LoVo (cell line): Measurements from ENCODE around the gene MED22.
A peak's percentile ranks its signal among the peaks of the same experiment; 100 is the strongest.

Experiments
- DNase-seq: peaks from one replicate; pipeline ENCODE4 v3.0.0-alpha.2; 2016; ENCODE audit warnings: low spot score

The MED22 gene

DNA sequence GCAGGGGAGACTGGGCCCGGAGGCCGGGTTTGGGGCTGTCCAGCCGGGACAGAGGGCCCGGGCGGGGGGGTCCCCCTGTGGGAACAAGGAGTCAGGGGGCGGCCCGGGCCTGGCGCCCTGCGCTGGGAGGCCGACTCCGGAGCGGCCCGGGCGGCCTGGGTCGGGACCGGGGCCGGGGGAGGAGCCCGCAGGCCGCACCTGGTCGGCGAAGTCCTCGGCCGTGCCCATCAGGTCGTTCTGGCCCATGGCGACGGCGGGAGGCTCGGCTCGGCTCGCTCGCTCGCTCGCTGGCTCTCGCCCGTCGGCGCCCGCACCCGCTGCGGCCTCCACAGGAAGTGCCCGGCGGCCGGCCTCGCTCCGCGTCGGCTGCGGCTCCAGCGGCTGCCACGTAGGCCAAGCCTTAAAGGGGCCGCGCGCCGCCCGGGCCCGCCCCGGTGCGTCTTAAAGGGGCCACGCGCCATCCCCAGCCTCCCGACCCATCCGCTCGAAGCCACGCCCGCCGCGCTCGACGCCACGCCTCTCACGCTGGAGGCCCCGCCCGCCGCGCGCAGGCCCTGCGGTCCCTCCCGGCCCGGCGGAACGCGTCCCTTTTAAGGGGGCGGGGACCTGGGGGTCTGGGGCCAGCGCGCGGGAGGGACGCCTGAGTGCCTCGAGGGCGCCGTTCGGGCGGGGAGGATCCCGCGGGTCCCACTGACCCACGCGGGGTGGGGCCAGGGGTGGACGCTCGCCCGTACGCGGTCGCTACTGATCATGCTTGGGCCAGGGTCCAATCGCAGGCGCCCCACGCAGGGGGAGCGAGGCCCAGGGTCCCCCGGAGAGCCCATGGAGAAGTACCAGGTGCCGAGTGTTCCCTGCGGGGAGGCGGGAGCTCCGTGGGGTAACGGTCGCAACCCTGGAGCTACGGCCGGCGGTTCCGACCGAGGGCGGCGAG, 28.1 kb upstream of the MED22 start, which contains the start of the genes STKLD1 and SURF4:
STKLD1 (plus strand) TSS at position 643 of the 931 bp plus-strand sequence; CDS start at position 751, 108 bp downstream.
SURF4 (minus strand) TSS at position 337 of the 931 bp plus-strand sequence; CDS start at position 246, 91 bp downstream.
- DNase-seq: peak; percentile 96

DNA sequence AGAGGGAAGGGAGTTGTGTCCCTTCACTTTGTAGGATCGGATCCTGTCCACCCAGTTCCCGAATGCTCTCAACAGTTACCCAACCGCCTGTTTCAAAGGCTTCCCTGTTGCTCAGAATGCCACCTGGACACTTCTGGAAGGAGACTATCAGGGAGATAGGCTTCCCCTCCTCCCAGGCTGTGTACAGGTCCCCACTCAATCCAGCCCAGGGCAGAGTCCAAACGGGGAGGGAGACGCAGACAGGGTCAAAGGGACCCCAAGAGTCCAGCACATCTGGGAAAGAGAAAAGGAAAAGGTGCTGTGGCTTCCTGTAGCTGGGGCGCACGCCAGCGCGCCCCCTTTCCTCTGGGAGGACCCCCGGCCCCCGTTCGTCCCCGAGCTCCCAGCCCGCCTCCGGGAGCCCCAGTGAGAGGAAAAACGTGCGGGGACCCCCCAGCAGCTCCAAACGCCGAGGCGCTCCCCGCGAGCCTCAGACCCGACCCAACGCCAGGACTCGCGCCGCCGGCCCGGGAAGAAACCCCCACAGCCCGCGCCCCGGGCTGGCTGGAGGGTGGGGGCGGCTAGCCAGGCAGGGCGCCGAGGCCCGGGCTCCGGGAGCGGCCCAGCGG, 27.3 kb upstream of the MED22 start:
- peak; percentile 48 for DNase-seq

DNA sequence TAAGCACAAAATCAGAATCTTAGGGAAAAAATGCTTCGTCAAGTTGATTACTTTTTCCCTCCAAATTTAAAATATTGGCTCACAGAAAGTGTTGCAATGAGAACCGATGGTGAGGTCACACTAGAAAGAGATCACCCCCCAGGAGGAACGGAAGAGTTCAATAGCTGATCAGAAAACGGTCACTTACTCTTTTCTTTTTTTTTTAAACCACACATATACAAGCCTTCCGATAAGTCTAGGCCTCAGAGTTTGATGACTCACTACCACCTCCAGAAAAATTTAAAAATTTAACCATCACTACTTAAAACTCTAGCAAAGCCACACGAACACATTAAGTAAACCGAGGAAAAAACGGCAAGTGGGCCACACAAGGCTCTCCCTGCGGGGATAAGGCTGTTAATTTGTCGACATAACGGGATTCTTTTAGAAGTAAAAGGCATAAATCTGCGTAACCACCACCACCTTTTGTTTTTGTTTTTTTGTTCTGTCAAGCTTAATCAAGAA, 26.7 kb upstream of the MED22 start:
- DNase-seq: no peak

DNA sequence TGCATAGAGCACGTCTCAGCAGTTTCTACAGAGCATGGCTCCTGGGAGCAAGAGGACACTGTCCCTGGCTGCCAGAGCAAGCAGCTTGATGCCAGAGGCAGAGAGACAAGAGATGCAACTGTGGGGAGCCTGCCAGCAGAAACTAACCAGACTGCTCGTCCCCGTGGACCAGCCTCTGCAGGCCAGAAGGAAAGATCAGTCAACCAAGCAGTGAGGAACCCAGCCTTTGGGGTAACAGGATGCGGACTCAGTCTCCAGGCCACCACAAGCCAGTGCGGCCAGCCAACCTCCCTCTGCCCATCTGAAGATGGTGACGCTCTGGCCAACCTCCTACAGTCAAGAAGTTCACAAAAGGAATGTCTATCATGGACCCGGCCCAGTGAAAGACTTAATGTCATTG, 24.2 kb upstream of the MED22 start:
- no peak for DNase-seq

DNA sequence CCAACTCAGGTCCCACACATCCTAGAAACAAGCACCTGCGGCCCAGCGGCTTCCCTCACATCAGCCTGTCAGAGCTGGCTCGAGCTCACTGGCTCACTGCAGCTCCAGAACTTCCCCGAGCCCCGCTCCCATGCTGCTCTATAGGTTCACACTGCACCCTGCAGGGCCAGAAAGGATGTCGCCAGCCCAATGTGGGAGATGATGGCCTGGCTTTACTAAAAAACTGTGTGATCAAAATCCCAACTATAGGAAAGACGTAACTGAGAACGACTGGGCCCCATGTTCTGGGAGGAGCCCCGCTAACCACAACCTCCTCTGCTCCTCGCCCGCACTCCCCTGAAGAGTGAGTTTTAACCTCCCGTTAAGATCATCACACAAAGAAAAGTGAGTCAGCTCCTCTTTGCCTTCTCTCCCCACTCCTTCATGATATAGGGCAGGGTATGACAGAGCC, 23.4 kb upstream of the MED22 start:
- no peak for DNase-seq

DNA sequence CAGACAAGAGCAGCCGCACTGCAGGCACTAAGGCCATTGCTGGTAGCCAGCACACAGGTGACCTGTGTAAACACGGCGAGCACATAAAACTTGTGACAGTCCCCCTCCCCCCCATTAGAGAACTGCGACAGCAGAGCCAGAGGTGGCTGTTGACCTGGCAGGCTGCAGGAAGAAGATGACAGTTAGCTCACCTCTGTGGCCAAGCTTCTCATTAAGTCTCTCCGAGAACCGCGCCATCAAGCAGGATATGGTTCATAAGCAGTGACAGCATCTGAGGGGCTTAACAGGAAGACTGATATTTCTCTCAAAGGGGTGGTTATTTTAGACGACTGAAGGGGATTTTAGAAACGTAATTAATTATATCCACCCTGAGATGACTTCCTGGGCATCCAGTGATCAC, 22.8 kb upstream of the MED22 start:
- no peak for DNase-seq

DNA sequence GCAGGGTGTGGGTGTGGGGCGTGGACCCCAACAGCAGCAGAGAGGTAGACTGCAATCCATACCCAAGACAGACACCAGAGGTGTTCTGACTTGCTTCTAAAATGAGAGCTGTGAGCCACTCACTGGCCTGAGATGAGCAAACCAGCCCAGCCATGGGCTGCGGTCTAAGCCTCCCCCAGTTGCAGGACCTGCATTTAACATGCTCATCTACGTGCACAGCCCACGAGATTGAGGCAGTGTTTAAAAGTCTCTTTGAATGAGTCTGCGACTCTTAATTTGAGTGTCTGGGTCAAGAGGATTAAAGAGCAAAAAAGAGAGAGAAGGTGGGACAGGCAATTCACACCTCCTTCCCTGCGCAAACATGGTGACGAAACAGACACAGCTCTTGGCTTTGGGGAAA, 22.0 kb upstream of the MED22 start:
- DNase-seq: no peak

DNA sequence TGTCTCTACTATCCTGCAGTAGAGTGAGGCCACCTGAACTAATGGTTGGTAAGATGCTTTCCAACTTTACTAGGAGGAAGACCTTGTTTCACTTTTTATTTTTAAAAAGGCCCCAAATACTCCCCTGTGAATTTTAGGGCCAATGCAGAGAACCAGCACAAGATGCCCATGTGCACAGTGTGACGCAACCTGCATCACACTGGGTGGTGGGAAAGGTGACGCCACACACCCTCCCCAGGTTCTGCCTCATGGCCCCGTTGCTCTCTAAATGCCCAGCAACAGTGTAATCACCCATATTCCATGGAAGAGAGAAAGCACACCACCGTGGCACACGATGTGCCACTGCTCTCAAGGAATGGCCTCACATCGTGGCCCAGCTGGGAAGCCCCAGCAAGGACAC, 21.5 kb upstream of the MED22 start:
- no peak for DNase-seq

DNA sequence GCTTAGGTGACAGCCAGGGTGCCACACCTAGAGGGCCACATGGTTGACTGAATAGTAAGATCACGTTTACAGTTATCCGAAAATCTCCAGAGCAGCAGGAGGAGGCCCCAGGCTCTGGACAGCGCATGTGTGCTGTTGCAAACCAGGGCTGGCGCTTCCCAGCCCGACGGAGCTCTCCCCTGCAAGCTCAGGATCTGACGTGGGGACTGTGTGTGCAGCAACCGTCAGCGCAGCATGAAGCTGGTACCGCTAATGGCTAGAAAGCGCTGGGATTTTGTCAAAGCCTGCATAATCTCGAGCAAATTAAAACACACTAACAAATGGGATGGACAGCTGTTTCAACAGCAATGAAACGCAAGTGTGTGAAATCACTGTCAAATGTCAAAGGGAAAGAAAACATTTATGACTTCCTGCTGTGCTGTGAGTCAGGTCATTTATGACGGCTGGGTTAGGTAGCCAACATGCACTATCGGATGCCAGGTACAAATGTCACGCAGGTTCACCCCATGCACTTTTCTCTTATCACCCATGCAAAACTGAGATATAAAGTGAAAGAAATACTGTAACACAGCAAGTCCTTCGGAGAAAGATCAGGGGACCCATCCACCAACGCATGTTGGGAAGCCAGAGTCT, 20.4 kb upstream of the MED22 start:
- no peak for DNase-seq

DNA sequence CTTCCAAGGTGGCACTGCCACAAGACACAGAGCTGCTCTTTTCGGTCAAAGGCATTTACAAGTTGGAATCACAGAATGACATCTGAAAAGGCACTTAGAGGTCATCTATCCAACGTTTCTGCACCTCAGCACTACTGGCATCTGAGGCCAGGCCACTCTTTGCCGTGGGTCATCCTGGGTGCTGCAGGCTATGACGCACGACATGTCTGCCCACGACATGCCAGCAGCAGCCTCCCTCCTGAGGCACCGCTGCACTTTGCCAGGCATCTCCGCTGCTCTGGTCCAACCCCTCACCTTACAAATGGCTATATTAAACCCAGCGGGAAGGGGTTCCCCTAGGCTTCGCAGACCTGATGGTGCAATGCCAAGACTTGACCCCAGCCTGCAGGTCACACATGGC, 19.8 kb upstream of the MED22 start:
- DNase-seq: no peak

DNA sequence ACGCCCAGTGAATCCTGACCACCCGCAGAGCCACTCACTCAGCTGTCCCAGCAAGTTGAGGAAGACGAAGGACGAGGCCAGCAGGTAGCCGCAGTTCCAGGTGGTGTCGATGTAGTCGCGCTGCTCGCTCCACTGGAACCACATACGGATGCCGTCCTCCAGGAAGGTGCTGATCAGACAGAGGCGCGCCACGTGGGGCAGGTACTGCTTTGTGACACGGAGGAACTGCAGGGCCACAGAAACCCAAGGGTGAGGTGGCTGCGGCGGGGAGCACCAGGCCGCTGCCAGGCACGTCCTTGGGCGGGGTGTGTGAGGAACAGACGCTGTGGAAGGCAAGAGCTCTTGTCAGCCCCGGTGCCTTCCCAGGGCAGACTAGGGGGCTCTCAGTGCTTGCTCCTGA, 19.3 kb upstream of the MED22 start:
- no peak for DNase-seq

DNA sequence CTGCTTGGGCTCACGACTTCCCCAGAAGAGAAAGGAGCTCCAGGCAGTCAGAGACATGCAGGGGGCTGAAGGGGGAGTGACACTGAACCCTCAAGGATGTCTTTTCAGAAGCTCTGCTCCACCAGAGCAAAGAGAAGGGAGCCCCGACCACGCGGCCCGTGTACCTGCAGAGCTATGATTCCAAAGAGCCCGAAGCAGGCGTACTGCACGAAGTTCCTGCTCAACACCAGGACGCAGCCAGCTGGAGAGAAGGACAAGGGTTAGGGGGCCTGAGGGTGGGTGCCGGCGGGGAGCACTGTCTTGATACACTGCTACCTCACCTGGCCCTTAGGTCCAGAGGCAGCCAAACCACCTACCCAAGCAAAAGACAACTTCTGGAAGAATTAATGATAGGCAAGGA, 18.5 kb upstream of the MED22 start:
- DNase-seq: no peak

DNA sequence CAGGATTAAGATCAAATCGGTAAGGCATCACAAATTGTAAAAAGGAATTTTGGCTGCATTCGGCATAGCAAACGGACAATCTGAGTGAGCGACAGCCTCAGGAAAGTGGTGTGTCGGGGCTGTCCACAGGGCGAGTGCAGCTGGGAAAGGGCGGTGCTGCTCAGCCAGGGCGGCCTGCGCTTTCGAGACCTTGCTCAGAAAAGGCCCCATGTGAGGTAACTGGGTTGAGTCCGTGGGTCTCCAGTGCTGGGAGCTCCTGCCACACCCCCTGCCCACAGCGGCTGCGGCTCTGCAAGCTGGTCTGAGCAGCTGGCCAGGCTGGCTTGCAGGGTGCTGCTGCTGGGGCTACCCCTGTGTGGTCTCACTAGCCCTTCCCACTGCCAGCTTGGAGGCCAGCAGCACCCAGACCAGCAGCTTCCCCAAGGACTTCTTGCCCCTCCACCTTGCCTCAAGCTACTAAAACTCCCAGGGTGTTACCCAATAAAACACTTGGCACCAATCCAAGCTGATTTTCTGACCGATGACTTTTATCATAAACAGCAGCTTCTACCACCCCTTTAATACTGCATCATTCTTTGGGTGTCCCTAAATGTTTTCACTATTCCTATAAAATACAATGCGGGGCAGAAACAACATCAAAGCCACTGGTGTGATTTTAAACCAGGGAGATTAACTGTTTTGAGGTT, 14.6 kb upstream of the MED22 start:
- DNase-seq: no peak

DNA sequence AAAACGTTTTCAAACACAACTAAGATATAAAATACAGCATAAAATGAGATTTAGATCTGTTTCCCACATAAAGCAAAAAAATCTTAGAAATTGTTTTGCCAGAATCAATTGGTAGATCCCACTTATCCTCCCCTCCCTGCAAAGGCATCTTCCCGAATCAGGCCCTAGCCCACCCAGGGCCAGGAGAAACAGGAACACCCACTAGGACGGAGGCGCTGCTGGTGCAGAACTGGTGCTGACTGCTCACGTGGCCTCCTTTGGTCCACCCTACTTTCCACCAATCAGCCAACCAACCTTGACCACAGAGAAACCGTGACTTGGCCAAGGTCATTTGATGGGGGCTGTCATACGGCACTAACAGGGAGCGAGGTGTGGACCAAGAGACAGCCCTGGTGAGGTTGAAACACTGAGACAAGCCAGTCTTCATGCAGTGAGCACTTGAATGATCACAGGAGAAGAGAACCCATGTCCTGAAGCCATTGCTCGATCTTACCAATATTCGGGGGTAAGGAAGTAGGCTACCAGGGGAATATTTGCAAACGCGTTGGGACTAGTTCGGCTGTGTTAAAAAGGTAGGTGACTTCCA, 13.7 kb upstream of the MED22 start:
- DNase-seq: no peak

DNA sequence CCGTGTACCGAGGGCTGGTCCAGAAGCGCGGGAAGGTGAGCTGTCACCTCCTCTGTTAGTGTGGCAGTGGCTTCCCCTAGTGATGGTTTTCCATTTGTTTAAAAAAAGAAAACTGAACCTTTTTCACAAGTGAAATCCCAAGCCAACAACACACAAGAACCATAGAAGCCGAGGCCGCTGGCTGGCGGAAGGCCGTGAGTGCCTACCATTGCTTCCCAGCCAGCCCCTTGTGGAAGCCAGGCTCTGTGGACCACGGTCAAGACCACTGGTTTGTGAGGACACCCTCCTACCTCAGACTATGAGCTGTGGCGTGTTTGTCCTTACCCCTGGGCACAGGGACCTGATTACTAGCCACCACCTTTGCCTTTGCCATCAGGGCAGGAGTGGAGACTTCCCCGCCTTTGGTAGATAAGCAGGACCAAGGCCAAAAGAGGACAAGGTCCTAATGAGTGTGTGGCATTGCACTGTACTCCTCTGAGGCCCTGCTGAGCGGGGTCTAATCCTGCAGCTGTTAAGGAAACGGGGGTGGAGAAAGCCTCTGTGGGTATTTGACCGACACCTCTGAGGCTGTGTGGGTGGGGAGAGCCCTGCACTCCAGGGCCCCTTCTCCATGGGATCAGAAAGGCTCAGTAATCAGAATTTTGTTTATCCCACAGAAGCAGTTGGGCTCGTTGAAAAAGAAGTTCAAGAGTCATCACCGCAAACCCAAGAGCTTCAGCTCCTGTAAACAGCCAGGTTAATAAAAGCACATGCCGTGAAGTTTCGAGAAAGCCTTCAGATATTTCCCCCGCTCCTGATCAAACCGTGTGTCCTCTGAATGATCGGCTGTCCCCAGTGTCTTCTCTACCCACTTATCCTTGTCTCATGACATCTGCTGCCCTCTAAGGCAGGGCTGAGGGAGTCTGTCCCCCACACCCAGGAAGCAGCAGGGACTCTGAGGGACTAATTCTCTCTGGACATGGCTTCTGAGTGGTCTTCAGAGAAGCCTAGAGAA, 12.8 kb upstream of the MED22 start:
- DNase-seq: no peak

DNA sequence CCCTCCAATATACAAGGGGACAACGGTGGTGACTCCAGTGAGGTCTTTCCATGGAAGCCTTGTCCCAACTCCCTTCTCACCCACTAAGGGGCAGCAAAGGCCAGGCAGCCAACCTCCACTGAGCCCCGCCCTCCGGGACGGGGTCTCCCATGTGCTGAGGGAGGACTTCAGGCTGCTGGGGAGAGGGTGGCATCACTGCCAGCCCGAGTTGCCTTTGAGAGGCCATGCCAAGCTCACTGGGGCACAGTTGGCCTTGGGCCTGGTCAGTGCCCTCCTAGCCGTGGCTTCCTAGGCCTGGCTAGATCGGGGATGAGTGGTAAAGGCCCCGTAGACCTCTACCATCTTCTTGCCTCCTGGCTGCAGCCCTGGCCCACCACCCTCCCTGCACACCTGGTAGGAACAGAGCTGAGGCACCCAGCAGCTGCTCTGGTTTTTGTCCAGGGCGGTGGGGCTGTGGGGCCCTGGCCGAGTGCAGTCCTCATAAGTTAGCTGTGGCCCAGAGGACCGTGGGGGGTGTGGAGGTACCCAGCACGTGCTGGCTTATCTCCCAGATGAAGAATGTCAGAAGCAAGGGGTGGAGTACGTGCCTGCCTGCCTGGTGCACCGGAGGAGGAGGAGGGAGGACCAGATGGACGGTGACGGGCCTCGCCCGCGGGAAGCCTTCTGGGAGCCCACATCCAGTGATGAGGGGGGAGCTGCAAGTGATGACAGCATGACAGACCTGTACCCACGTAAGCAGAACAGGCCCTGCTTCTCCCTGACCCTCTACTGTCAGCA, 11.7 kb upstream of the MED22 start:
- DNase-seq: no peak

DNA sequence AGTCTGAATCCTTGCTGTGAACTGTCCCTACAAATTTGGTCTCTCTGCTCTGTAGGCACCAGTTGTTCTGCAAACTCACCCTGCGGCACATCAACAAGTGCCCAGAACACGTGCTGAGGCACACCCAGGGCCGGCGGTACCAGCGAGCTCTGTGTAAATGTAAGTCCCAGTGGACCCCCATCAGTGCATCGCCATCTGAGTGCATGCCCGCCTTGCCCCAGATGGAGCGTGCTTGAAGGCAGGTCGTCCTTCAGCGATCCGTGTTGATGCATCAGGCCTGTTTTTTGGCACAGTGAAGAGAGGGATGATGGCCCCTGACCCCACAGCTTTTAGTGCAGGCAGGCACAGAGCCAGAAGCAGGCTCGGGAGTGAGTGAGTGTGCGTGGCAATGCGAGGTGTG, 9.7 kb upstream of the MED22 start:
- no peak for DNase-seq

DNA sequence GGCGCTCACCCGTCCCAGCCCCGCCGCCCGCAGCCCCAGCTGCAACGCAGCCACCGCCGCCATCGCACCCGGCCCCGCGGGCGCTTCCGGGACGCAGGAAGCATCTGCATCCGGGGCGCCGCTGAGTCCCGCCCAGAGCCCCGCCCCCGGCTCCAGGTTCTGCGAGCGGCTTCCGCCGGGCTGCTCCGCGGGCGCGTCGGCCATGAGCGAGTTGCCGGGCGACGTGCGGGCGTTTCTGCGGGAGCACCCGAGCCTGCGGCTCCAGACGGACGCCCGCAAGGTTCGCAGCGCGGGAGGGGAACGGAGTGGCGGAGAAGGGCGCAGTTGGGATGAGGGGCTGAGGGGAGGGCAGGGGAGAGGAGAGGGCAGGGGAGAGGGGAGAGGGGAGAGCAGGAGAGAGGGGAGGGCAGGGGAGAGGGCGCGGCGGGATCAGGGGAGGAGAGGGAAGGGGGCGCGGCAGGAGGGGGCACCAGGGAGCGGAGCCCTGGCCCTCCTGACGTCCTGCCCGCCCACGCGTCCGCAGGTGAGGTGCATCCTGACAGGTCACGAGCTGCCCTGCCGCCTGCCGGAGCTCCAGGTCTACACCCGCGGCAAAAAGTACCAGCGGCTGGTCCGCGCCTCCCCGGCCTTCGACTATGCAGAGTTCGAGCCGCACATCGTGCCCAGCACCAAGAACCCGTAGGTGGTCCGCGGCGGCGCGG, 8.6 kb upstream of the MED22 start, which contains the start of the genes SURF1 and SURF2:
SURF1 (minus strand) TSS at position 97 of the 701 bp plus-strand sequence; CDS start at position 63, 34 bp downstream.
SURF2 (plus strand) TSS at position 160 of the 701 bp plus-strand sequence; CDS start at position 203, 43 bp downstream.
- DNase-seq: peak; percentile 86
